Measurements from ENCODE around the gene CCL11.

CCL11 gene

GRCh38 chr17:34257299-34257985, 28.1 kb upstream of the CCL11 start:
- no peak for DNase-seq (ENCODE audit: low read depth)

- DNase-seq (ENCODE audit: low read depth), result no peak
These were observed 27.6 kb upstream of the CCL11 start for GRCh38 chr17:34257986-34258326.

- DNase-seq (ENCODE audit: low read depth), result no peak
These were observed 26.4 kb upstream of the CCL11 start for GRCh38 chr17:34259146-34259545.

DNA sequence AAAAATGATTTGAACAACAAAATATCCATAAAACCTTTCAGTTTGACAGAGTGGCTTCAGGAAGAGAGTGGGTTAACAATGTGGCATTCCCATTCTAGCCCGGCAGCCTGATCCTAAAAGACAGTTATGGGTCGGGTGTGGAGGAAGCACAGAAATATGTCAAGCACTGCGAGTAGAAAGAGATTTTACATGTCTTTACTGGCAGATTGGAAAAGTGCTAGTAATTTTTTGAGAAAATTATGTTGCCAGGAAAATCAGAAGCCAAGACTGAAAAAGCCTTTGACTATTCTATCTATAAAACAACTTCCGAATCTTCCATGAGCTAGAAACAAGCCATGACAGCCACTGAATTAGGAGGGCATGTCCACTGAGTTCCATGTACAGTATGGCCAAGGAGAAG, 24.7 kb upstream of the CCL11 start:
- DNase-seq (ENCODE audit: low read depth), result no peak

DNA sequence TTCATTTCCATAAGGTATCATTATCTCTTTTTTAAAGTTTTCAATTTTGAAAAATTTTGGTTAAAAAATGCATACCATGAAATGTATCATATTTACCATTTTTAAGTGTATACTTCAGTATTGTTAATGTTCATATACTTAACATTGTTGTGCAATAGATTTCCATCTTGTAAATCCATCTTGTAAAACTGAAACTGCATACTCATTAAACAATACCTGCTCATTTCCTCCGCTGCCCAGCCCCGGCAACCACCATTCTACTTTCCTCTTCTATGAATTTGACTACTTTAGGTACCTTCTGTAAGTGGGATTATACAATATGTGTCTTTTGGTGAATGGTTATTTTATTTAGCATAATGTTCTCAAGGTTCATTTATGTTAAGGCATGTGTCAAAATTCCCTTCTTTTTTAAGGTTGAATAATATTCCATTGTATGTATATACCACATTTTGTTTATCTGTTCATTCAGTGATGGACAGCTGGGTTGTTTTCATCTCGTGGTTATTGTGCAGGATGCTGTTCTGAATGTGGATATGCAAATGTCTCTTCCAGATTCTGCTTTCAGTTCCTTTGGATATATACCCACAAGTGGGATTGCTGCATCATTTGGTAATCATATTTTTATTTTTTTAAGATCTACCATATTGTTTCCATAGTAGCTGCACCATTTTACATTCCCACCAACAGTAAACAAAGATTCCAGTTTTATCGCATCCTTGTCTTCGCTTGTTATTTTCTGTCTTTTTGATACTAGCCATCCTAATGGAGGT, 23.8 kb upstream of the CCL11 start:
- DNase-seq (ENCODE audit: low read depth), result no peak

- no peak for DNase-seq (ENCODE audit: low read depth)
These were observed 19.8 kb upstream of the CCL11 start for GRCh38 chr17:34265711-34266110.

- no peak for DNase-seq (ENCODE audit: low read depth)
These were observed 15.6 kb upstream of the CCL11 start, which contains the start of gene CCL7 for GRCh38 chr17:34269969-34270368. CCL7 (plus strand) TSS chr17:34270221; CDS start chr17:34270291, 70 bp downstream.

DNA sequence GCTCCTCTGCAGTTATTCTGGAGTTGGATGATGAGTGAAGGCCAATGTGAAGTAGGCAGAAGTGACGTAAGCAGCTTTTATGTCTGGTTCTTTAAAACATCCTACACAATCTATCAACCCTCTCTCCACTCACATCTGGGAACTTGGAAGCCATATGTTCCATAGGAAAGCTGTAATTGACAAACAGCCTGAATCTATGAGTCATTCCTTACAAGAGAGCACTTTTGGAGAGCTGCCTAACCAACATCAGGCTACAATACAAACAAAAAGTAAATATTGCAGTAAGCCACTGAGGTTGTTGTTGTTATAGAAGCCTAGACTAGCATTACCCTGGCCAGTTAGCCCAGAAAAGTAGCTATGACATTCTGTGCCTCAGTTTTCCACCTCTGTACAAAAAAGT, 9.7 kb upstream of the CCL11 start:
- DNase-seq (ENCODE audit: low read depth), result no peak

DNA sequence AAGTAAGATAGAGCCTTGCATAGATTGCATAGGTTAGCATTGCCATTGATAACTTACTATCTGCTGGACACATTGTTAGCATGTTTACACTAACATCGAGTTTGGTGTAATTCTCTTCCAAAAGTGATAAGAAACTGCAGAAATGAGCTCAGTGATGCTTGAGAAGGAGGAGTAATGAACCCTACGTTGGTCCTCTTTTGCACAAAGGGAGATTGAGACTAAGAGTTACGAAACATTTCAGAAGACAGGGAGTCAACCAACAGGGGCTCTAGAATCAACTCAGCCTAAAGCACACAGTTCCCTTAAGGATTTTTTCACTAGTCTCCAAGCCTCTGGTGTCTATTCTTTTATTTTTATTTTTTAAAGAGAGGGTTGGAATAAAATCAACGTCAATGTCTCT, 8.7 kb upstream of the CCL11 start:
- DNase-seq (ENCODE audit: low read depth), result no peak

GRCh38 chr17:34283571-34283970, 2.0 kb upstream of the CCL11 start:
- no peak for DNase-seq (ENCODE audit: low read depth)

DNA sequence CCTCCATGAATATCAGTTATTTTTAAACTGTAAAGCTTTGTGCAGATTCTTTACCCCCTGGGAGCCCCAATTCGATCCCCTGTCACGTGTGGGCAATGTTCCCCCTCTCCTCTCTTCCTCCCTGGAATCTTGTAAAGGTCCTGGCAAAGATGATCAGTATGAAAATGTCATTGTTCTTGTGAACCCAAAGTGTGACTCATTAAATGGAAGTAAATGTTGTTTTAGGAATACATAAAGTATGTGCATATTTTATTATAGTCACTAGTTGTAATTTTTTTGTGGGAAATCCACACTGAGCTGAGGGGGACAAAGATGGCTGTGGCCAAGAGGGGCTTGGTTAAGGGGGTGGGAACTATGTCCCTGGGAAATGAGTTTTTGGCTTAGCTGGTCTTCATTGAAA, 2.3 kb downstream of the CCL11 start:
- no peak for DNase-seq (ENCODE audit: low read depth)

DNA sequence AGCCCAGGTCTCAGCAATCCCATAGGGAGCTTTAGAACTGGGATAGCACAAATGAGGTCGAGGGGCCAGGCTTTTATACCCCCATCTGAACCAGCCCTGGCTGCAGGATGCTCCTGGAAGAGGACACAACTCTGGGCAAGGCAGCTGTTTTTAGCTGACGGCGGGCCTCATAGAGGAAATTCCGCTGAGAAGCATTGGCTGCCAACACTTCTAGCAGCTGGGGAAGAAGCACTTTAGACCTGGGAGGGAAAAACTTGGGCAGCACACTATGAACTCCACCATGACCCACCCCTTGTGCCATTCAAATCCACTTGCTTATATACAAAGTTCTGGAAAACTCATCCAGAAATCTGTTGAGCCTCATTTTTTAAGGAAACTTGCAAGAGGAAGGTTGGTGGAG, 5.0 kb downstream of the CCL11 start:
- DNase-seq (ENCODE audit: low read depth), result no peak

GRCh38 chr17:34291721-34292348, 6.3 kb downstream of the CCL11 start:
- DNase-seq (ENCODE audit: low read depth), result no peak

- DNase-seq (ENCODE audit: low read depth), result no peak
These were observed 13.5 kb downstream of the CCL11 start for GRCh38 chr17:34299027-34299426.

DNA sequence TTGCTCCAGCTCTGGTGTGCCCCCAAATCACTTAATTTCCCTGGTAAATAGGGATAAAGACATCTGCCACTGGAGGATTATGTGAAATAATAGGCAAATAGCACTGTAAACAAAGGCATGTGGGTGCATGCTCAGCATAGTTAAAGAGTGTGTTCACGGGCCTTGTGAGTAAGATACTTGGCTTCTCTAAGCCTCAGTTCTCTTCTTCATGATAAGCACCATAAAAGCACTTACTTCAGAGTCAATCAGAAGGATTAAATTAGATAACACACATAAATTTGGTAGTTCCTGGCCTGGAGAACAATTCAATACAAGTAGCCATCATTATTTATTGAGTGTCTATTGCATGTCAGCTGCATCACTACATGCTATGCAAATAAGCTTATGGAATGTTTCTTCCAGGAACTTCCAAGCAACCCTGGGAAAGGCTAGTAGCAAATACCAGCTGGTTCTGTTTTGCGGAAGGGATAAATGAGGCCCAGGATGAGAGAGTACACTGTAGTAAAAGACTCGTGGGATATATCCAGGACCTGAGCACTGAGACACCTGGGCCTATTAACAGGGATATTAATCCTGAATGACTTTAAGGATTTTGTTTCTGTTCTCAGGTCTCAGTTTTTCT, 14.5 kb downstream of the CCL11 start:
- DNase-seq (ENCODE audit: low read depth), result peak; percentile 43

DNA sequence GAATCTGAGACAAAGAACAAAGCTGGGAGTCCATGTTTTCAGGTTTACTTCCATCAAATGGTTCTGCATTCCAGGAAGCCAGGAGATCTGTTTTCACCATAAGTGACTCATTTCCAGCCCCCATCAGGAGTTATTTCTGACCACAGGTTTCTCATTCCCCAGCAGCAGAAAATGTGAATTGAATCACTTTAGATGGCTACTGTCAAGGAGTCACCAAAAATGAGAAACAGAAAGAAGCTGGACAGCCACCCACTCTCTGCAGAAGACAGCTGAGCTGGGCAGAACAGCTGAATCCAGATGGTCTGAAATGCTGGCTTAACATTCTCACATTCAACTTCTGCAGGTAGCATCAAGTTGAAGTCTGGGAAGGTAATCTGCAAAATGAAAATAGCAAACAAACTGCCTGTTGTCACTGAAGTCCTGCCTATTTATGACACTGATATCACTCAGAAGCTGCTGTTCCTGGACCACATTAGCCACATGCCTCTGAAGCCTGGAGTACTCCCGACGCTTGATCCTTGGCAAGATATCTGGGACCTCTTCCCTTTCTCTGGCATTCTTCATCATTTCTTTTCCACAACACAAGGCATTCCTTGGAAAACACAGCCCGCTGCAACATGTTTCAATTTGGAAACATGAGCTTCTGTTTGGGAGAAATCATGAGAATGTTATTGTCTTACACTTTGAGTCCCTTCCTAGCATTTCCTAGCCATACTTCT, 15.3 kb downstream of the CCL11 start:
- DNase-seq (ENCODE audit: low read depth), result peak; percentile 34

DNA sequence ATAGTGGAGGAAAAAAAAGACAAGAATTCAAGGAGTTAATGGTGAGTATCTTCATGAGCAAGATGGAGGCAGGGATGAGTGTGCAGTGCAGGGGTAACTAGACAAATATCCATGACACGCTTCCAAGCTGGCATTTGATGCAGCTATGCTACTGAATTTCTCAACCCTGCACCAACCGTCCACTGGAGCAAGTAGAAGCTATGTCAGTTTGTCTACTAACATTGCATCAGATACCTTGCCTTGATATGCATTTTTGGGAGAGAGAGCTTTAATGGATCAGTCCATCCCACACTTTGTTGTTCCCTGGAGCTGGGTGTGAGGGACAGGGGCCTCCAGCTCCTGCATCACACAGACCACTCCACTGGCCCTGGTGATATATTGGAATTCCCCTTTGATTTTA, 16.4 kb downstream of the CCL11 start:
- no peak for DNase-seq (ENCODE audit: low read depth)

DNA sequence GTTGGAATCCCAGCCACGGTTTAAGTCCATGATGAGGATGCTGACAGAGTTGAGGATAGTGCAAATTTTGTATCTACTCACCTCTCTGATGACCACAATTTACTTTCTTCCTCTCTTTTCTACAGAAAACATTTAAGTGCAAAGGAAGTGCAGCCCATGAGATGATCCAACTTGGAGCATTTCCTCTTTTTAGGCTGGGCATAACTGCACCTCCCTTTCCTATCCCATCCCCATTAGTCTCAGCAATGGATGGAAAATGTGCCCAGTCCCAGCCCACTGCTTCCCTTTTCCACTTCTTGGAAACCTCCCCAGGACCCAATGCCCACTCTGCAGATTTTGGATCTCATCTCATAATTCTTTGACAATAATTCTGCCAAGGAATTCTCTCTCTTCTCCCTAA, 17.1 kb downstream of the CCL11 start:
- no peak for DNase-seq (ENCODE audit: low read depth)

- DNase-seq (ENCODE audit: low read depth), result no peak
These were observed 18.1 kb downstream of the CCL11 start for GRCh38 chr17:34303606-34304005.

DNA sequence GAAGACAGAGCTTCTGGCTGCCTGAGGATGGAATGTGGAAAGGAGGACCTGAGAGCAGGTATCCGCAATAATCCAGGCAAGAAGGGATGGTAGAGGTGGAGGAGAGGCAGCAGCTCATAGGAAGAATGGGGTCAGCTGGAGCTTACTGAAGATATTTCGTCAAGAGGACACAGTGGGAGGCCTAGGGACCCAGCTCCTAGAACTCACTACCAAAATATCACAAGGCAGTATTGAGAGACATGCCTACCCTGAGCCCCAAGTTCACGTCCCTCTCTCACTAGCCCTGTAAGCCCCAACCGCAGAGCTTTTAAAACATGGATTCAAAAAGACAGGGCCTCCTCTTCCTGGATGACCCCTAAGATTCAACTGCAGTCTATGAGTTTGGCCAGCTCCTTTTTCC, 19.5 kb downstream of the CCL11 start:
- DNase-seq (ENCODE audit: low read depth), result no peak

- DNase-seq (ENCODE audit: low read depth), result no peak
These were observed 20.1 kb downstream of the CCL11 start for GRCh38 chr17:34305606-34306005.

DNA sequence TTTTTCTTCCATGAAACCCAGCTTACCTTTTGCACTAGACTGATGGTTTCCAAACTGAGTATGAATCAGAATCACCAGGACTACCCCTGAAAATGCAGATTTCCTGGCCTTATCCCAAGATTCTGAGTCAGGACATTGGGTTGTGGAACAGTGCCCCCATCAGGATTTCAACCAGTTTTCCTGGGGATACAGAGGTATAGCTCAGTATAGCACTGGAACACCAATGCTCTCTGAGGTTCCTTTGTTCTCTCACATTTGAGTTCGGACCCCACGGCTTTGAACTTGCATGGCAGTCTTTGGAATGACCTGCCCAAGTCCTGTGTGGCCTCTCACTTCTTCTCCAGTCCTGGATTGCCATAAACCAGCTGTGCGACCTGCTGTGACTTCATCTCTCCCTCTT, 20.9 kb downstream of the CCL11 start:
- no peak for DNase-seq (ENCODE audit: low read depth)
